Stimulated activated naive B cell treated with anti-CD40 and anti-IgM and Interleukin-4, amounts not matched to agents 10 μg/mL and 1 μg/mL and 100 μg/mL, for 72 hours (primary cell): ENCODE results near the gene GAS2L1.

ENCODE experiments used
- ATAC-seq, 2 donors: fragments of 150-1000 bp; cut with Tn5 transposase; replicated peaks; 2 replicates each; pipeline ENCODE4 v1.10.0; 2021; ENCODE audit warnings: moderate library complexity in 1 of 2
- DNase-seq: peaks from one replicate; pipeline ENCODE4 v3.0.0; 2021
- H3K27ac Mint-ChIP-seq: one replicate; pipeline ENCODE4 v1.8.0; 2022; ENCODE audit warnings: mild to moderate bottlenecking, mixed read lengths
- H3K27me3 Mint-ChIP-seq, 2 donors: one replicate each; pipeline ENCODE4 v1.8.0; 2022; ENCODE audit warnings: mixed read lengths in 2 of 2
- H3K36me3 Mint-ChIP-seq, 2 donors: one replicate each; pipeline ENCODE4 v1.8.0; 2022; ENCODE audit warnings: mixed read lengths in 2 of 2, mild to moderate bottlenecking in 1 of 2
- H3K4me1 Mint-ChIP-seq, 2 donors: one replicate each; pipeline ENCODE4 v1.8.0; 2022; ENCODE audit warnings: mixed read lengths in 2 of 2, mild to moderate bottlenecking in 1 of 2
- H3K4me3 Mint-ChIP-seq, 2 donors: one replicate each; pipeline ENCODE4 v1.8.0; 2022; ENCODE audit warnings: mild to moderate bottlenecking in 2 of 2, mixed read lengths in 2 of 2, moderate library complexity in 1 of 2
- H3K9me3 Mint-ChIP-seq, 2 donors: one replicate each; pipeline ENCODE4 v1.8.0; 2022; ENCODE audit warnings: mixed read lengths in 2 of 2, mild to moderate bottlenecking in 1 of 2

Gene GAS2L1

DNA sequence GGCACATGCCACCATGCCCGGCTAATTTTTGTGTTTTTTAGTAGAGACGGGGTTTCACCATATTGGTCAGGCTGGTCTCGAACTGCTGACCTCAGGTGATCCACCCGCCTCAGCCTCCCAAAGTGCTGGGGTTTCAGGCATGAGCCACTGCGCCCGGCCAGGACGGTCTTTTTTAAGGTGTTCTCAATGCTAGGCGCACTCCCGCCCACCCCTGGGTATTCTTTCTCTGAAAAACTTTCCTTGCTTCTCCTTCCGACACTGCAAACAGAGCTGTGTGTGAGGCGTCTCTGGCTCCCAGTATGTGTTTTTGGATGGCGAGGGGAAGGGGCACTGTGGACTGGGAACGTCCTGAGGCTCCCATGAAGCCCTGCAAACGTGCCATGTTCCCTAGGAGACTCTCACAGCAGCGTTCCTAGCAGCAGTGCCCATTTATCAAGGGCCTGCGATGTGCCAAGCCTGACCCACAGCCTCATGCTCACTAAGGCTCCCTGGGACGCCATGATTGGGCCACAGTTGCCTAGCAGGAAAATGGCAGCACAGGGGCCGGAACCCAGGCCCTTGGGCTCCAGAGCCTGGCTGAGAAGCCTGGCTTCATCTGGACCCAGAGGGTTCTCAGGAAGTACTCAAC is 11.5 kb downstream of the GAS2L1 start:
- peaks cover 33 to 38% of the 10 kb centered on the region in 2 donors for H3K36me3 Mint-ChIP-seq

GRCh38 chr22:29319072-29319471 is 12.6 kb downstream of the GAS2L1 start:
- peaks cover 17 to 25% of the 10 kb centered on the region in 2 donors for H3K27me3 Mint-ChIP-seq
- ATAC-seq: no peak
- no peak overlapping the region for H3K27ac Mint-ChIP-seq
- H3K4me3 Mint-ChIP-seq: no peak overlapping the region
- peaks cover 13 to 20% of the 10 kb centered on the region in 2 donors for H3K4me1 Mint-ChIP-seq
- H3K9me3 Mint-ChIP-seq: no peaks in the 10 kb centered on the region
- H3K36me3 Mint-ChIP-seq: peaks cover 38 to 47% of the 10 kb centered on the region in 2 donors
- no peak for DNase-seq

More for the DNA sequence above, 11.5 kb downstream of the GAS2L1 start:
- H3K27me3 Mint-ChIP-seq: peaks cover 28 to 36% of the 10 kb centered on the region in 2 donors
- H3K4me1 Mint-ChIP-seq: peaks cover 24 to 31% of the 10 kb centered on the region in 2 donors
- H3K27ac Mint-ChIP-seq: peak overlapping the region; percentile 72
- ATAC-seq: no peak
- peaks cover 0 to 3% of the 10 kb centered on the region in 2 donors for H3K9me3 Mint-ChIP-seq
- DNase-seq: no peak
- H3K4me3 Mint-ChIP-seq: no peak overlapping the region

DNA sequence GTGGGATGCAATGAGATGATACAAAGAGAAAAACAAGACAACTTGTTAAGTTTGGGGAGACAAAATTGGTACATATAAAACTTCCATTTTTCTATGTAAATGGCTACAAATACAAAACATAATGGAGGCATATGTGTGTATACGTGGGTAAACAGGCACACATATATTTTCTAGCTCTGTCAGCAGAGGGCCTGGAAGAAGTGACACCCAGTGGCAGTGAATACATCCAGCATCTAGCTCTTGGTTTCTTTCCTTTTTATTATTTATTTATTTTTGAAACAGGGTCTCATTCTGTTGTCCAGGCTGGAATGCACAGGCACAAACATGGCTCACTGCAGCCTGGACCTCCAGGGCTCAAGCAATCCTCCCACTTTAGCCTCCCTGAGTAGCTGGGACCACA is 14.1 kb downstream of the GAS2L1 start:
- H3K27ac Mint-ChIP-seq: no peak overlapping the region
- H3K4me1 Mint-ChIP-seq: peaks cover 7 to 10% of the 10 kb centered on the region in 2 donors
- ATAC-seq (no peak), DNase-seq (no peak)
- H3K4me3 Mint-ChIP-seq: no peak overlapping the region
- peaks cover 42 to 55% of the 10 kb centered on the region in 2 donors for H3K36me3 Mint-ChIP-seq
- no peaks in the 10 kb centered on the region for H3K9me3 Mint-ChIP-seq
- peaks cover 9 to 16% of the 10 kb centered on the region in 2 donors for H3K27me3 Mint-ChIP-seq

- no peak overlapping the region for H3K27ac Mint-ChIP-seq
- peaks cover 38 to 64% of the 10 kb centered on the region in 2 donors for H3K36me3 Mint-ChIP-seq
These were observed 17.2 kb downstream of the GAS2L1 start for GRCh38 chr22:29323641-29324040.

GRCh38 chr22:29325356-29325755 is 18.9 kb downstream of the GAS2L1 start:
- Mint-ChIP-seq H3K4me1 (peaks cover 4% of the 10 kb centered on the region in 2 donors), H3K27me3 (no peaks in the 10 kb centered on the region), H3K4me3 (no peak overlapping the region), H3K27ac (peak overlapping the region; percentile 31), H3K36me3 (peaks cover 45 to 71% of the 10 kb centered on the region in 2 donors), H3K9me3 (no peaks in the 10 kb centered on the region)
- ATAC-seq (peak in 1 of 2 donors; percentile 17), DNase-seq (no peak)

More at GRCh38 chr22:29323641-29324040, 17.2 kb downstream of the GAS2L1 start:
- Mint-ChIP-seq H3K4me1 (peaks cover 4 to 5% of the 10 kb centered on the region in 2 donors), H3K27me3 (no peaks in the 10 kb centered on the region), H3K9me3 (no peaks in the 10 kb centered on the region), H3K4me3 (no peak overlapping the region)
- DNase-seq (no peak), ATAC-seq (no peak)

- DNase-seq: no peak
- Mint-ChIP-seq H3K27me3 (no peaks in the 10 kb centered on the region), H3K36me3 (peaks cover 45 to 73% of the 10 kb centered on the region in 2 donors)
These were observed 19.4 kb downstream of the GAS2L1 start for GRCh38 chr22:29325785-29326315.

DNA sequence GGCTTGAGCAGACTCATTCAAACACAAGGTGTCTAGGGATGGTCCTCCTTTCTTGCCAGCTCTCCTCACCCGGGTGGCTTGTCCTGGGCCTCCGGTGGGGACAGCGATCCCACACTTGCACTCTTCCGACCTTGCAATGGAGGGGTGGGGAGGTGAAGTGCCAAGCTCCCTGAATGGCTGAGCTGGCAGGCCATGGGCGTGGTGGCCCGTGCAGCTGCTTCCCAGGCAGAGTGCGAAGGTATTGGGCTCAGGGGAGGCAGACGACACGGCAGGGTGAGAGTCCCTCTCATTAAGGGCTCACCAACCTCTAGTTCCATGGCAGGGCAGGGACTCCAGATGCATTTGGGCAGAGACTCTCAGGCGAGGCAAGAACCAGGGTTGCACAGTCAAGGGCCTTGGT is 20.0 kb downstream of the GAS2L1 start:
- H3K4me3 Mint-ChIP-seq: peak overlapping the region in 1 of 2 donors; percentile 48
- peaks cover 41 to 73% of the 10 kb centered on the region in 2 donors for H3K36me3 Mint-ChIP-seq
- H3K9me3 Mint-ChIP-seq: no peaks in the 10 kb centered on the region
- peaks cover 4% of the 10 kb centered on the region in 2 donors for H3K4me1 Mint-ChIP-seq
- no peak for DNase-seq
- ATAC-seq: peak; percentile 10 to 18
- H3K27me3 Mint-ChIP-seq: no peaks in the 10 kb centered on the region
- H3K27ac Mint-ChIP-seq: peak overlapping the region; percentile 84

More at GRCh38 chr22:29325785-29326315, 19.4 kb downstream of the GAS2L1 start:
- Mint-ChIP-seq H3K27ac (peak overlapping the region; percentile 71), H3K4me1 (peaks cover 4% of the 10 kb centered on the region in 2 donors), H3K4me3 (no peak overlapping the region), H3K9me3 (no peaks in the 10 kb centered on the region)
- peak; percentile 19 to 25 for ATAC-seq

DNA sequence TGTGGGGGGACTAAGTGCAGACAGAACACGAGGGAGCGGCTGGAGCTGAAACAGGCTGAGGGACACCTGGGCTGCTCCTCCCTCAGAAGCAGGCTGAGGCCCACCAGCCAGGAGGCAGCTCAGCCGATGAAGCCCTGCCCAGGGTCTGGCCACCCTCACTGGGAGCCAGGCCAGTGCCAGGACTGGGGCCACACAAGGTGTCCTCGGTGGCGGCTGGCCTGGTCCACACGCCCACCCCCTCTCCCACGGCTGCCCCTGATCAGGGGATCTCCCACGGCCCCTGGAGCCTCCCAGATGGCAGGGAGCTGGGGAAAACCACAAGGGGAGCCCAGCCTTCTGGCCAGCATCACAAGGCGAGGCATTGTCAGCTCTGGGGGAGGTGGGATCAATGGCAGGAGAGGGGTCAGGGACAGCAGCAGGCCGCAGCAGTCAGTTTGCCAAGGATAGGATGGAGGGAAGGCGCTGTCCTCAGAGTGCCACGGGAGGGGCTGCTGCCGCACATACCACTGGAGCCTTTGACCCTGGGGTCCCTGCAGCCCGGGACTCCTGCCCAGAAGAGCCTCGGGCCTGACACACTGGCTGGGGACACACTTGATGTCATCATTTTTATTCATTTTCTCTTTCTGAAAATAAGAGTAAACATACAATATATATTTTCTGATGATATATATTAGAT is 20.8 kb downstream of the GAS2L1 start:
- Mint-ChIP-seq H3K27me3 (no peaks in the 10 kb centered on the region), H3K27ac (no peak overlapping the region), H3K9me3 (no peaks in the 10 kb centered on the region), H3K4me1 (peaks cover 4 to 6% of the 10 kb centered on the region in 2 donors), H3K36me3 (peaks cover 40 to 74% of the 10 kb centered on the region in 2 donors), H3K4me3 (no peak overlapping the region)
- no peak for DNase-seq
- peak in 1 of 2 donors; percentile 6 for ATAC-seq

- Mint-ChIP-seq H3K4me1 (peaks cover 4 to 6% of the 10 kb centered on the region in 2 donors), H3K9me3 (no peaks in the 10 kb centered on the region), H3K27ac (peak overlapping the region; percentile 5), H3K36me3 (peaks cover 38 to 72% of the 10 kb centered on the region in 2 donors), H3K27me3 (no peaks in the 10 kb centered on the region), H3K4me3 (no peak overlapping the region)
- DNase-seq: no peak
- no peak for ATAC-seq
These were observed 21.6 kb downstream of the GAS2L1 start for GRCh38 chr22:29328055-29328454.

- ATAC-seq (no peak), DNase-seq (no peak)
- Mint-ChIP-seq H3K27ac (peak overlapping the region; percentile 62), H3K27me3 (no peaks in the 10 kb centered on the region), H3K36me3 (peaks cover 39 to 73% of the 10 kb centered on the region in 2 donors), H3K4me1 (peaks cover 8 to 9% of the 10 kb centered on the region in 2 donors), H3K9me3 (no peaks in the 10 kb centered on the region), H3K4me3 (peak overlapping the region in 1 of 2 donors; percentile 50)
These were observed 22.4 kb downstream of the GAS2L1 start for GRCh38 chr22:29328566-29329500.

- Mint-ChIP-seq H3K27ac (peak overlapping the region; percentile 31), H3K27me3 (no peaks in the 10 kb centered on the region), H3K36me3 (peaks cover 37 to 72% of the 10 kb centered on the region in 2 donors), H3K4me1 (peaks cover 9 to 10% of the 10 kb centered on the region in 2 donors), H3K4me3 (no peak overlapping the region), H3K9me3 (no peaks in the 10 kb centered on the region)
- ATAC-seq: no peak
- DNase-seq: no peak
These were observed 23.1 kb downstream of the GAS2L1 start for GRCh38 chr22:29329581-29329980.

DNA sequence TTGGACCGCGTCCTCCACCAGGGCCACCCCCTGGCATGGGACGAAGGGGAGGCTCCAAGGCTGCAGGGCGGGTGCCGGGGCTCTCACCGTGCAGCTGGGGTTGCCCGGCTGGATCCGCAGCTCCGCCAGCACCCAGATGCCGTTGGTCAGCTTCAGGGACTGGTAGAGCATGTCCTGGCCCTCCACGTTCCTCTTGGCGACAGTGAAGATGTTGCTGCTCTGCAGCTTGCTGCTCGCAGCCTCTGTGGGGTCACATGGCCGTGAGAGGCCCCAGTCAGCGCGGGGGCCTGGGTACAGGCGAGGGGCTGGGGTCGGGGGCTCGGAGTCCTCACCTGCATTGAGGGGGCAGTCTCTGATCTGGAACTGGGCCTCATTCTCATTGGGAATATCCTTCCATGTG is 23.8 kb downstream of the GAS2L1 start:
- Mint-ChIP-seq H3K27me3 (no peaks in the 10 kb centered on the region), H3K36me3 (peaks cover 37 to 74% of the 10 kb centered on the region in 2 donors), H3K27ac (no peak overlapping the region), H3K4me1 (peaks cover 10% of the 10 kb centered on the region in 2 donors), H3K4me3 (no peak overlapping the region), H3K9me3 (no peaks in the 10 kb centered on the region)
- ATAC-seq (no peak), DNase-seq (no peak)

DNA sequence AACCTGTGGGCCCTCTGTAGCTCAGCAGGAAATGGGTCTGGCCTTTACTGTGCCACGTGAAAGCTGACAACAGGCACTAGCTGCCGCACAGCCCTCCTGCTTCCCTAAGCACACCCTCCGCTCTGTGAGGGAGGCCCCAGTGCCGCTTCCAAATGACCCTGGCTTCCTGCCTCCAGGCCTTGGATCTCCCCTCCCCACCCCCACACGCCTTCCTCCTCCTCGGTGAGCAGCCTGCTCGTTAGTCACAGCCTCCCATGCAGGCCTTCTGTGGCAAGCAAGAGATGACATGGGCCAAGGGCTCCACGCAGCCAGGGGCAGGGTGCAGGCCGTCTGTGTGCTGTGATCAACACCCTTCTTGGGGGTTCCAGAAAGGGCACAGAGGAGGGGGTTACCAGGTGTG is 24.3 kb downstream of the GAS2L1 start:
- Mint-ChIP-seq H3K27me3 (no peaks in the 10 kb centered on the region), H3K4me3 (no peak overlapping the region), H3K27ac (peak overlapping the region; percentile 69), H3K4me1 (peaks cover 14 to 15% of the 10 kb centered on the region in 2 donors), H3K36me3 (peaks cover 40 to 75% of the 10 kb centered on the region in 2 donors), H3K9me3 (no peaks in the 10 kb centered on the region)
- no peak for DNase-seq
- no peak for ATAC-seq

GRCh38 chr22:29331213-29331612 is 24.8 kb downstream of the GAS2L1 start:
- no peaks in the 10 kb centered on the region for H3K27me3 Mint-ChIP-seq
- ATAC-seq (no peak), DNase-seq (no peak)
- H3K4me3 Mint-ChIP-seq: no peak overlapping the region
- H3K4me1 Mint-ChIP-seq: peaks cover 15 to 19% of the 10 kb centered on the region in 2 donors
- peaks cover 45 to 75% of the 10 kb centered on the region in 2 donors for H3K36me3 Mint-ChIP-seq
- H3K9me3 Mint-ChIP-seq: no peaks in the 10 kb centered on the region
- peak overlapping the region; percentile 77 for H3K27ac Mint-ChIP-seq
